GM12873 (cell line): Measurements from ENCODE around the gene OTOP1.

Experiments
- TF ChIP-seq, protein P1 (sequence below): IDR thresholded peaks from 2 replicates; pipeline ENCODE4 v1.5.1; 2012; ENCODE audit warnings: low read depth, mild to moderate bottlenecking, moderate library complexity, low read length, control low read depth; ENCODE audit not compliant: insufficient read depth; ENCODE audit errors: missing control alignments

Gene OTOP1

DNA sequence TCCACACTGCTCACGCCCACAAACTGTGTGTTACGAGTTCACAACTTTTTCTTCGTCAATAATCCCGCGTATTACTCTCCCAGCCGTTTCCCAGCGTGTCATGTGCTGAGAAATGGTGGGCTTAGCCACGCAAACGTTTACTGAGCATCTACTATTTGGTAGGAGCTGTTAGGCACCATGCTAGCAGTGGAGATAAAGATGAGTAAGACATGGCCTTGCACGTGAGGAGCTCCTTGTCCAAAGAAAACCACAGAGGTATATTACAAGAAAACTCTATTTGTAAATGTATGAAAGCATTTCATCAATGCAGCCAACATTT, 22.1 kb upstream of the OTOP1 start:
- TF ChIP-seq, protein P1, sequence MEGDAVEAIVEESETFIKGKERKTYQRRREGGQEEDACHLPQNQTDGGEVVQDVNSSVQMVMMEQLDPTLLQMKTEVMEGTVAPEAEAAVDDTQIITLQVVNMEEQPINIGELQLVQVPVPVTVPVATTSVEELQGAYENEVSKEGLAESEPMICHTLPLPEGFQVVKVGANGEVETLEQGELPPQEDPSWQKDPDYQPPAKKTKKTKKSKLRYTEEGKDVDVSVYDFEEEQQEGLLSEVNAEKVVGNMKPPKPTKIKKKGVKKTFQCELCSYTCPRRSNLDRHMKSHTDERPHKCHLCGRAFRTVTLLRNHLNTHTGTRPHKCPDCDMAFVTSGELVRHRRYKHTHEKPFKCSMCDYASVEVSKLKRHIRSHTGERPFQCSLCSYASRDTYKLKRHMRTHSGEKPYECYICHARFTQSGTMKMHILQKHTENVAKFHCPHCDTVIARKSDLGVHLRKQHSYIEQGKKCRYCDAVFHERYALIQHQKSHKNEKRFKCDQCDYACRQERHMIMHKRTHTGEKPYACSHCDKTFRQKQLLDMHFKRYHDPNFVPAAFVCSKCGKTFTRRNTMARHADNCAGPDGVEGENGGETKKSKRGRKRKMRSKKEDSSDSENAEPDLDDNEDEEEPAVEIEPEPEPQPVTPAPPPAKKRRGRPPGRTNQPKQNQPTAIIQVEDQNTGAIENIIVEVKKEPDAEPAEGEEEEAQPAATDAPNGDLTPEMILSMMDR: no peak

DNA sequence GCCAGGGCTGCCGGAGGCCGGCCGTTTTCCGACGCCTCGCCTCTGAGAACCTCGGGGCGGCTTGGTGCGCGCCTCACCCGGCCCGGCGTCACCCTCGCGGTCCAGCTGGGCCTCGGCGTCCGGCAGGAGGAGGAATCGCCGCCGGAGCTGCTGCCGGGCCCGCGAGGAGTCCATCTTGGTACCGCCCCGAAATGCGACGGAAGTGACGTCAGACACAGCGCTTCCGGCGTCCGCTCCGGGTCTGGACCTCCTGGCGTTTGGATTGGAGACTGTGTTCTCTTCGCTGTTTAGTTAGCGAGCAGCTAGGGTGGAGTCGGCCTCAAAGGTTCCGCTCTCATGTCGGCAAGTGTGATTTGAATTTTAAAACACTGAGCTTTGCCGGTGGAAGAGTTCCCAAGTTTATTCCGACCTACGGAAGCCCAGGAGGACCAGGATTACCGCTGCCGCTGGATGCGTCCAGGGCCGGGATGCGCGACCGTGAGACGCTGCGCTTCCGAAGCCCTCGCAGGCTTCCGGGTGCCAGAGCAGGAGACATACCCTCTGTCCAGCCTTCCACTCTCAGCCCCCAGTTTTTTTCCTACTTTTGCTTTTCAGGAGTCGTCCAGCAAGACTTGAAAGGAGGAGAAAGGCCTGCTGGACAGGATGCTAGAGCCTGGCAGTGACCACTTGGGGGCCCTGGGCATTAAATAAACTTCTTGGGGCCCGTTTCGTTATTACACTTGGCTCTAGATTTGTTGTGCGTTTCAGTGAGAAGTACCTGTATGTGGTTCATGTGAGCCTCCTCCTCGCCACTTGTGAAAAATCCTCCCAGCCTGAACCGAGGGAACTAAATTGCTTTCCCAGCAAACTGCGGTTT, 21.5 kb upstream of the OTOP1 start, which contains the start of gene TMEM128:
TMEM128 (minus strand) TSS at position 195 of the 856 bp plus-strand sequence; CDS start at position 174, 21 bp downstream.
- TF ChIP-seq, protein P1: peak; percentile 15

DNA sequence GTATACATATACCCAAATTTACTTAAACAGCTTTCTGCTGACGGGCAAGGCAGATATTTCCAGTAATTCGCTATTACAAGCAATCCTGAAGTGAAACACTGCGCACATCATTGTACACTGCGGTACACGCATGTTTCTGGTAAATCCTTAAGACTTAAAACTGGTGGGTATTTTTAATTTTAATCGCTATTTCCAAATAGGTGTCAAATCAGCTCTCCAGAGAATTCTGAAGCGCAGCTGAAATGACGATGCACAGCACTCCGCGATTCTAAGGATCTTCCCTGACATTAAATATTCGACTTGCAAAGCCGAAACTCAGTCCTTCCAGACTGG, 20.9 kb upstream of the OTOP1 start:
- TF ChIP-seq, protein P1: no peak

DNA sequence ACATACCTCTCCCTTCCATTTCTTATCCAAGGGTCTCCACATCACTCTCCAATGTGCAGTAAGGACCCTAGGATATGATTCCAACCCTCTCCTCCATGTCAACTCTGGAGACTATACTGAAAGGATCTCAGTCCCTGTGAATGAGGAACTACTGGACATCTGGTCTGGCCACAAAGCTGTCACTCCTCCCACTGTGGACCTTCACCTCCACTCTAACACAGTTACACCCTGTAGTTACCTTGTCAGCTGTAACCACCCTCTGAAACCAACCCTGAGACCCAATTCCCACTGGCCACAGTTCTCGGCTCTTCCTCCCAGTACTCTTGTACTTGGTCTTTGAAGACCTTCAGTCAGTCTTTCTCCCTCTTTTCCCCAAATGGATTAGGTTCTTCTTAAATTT, 18.4 kb upstream of the OTOP1 start:
- TF ChIP-seq, protein P1: no peak

DNA sequence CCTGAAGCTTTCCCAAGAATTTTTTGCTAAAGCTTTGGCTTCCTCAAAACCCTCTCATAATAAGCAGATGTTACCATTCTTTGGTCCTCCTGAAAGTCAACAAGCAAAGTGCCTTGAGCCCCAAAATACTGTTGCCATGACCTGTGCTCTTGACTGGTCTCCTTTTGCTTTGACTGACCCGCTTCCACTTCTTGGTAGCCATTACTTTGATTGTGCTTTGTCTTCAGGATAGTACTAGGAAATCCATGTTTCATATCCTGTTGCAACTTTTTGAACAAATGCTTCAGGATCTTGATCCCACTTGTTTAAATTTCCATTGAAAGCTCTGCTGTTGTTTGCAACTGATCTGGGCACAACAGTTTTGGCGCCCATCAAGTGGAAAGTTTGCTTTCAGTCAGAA, 6.9 kb upstream of the OTOP1 start:
- TF ChIP-seq, protein P1: no peak

DNA sequence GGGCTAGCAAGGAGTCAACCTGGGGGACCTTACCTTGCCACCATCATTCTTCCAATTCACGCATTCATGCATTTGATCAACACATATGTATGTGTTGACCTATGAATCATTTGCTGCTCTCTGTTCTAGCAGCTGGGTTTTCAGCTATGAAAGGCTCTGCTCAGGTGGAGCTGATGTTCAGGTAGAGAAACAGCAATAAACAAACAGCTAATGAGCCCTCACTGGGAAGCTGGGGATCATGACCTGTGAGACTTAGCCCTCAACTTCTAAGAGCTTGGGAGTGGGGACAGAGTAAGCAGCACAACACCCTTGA, 1.6 kb upstream of the OTOP1 start:
- TF ChIP-seq, protein P1: no peak

DNA sequence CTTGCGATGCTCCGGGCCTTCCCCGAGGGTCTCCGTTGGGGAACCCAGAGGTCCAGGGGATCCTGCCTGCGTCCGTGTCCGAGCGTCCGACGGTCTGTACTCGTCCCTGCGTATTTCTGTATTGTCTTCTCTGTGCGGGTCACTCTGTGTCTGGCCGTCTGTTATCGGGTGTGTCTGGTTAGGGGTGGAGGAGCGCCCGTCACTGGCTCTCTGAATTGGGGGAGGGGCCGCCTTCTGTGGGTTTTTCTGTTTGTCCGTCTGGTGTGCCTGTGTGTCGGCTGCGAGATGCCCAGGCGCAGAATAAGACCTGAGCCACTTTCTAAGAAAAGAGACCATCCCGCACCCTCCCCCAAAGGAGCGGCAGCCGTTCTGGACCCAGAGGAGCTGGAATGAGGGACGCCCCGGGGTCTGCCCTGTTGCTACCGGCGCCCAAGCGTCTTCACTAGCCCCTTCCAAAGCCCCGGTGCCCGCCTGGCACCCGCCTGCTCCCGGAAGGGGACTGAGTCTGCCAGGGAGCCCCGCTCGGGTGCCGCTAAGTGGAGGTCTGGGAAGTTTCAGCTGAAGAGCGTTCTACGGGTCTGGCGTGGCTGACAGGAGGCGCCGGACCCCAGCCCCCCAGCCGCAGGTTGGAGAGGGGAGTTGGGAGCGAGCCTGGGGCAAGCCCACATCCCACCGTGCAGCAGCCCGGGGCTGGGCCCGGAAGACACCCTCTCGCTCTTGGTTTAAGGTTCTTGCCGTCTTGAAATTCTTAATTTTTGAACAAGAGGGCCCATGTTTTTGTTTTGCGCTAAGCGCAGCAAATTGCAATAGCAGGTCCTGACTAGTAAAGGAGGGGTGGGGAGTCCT, 1.0 kb upstream of the OTOP1 start:
- TF ChIP-seq, protein P1: no peak
